HepG2 (cell line): ENCODE results near the gene C6orf58. TPM values are rescaled to one million over a fixed set of nuclear protein-coding genes. Genes with fewer than 3 reads are reported as not detected.

Source experiments
- DR1 ChIP-seq: sonication (generic); formaldehyde crosslinking; IDR thresholded peaks from 2 replicates; pipeline ENCODE4 v1.8.0; 2021; ENCODE audit warnings: mild to moderate bottlenecking, missing genetic modification reagents, inconsistent platforms
- MTA1 ChIP-seq: sonication (generic); formaldehyde crosslinking; IDR thresholded peaks from 2 replicates; pipeline ENCODE4 v1.4.0; 2020; ENCODE audit warnings: missing genetic modification reagents, mild to moderate bottlenecking, borderline replicate concordance
- STAG1 ChIP-seq: sonication (generic); formaldehyde crosslinking; IDR thresholded peaks from 2 replicates; pipeline ENCODE4 v1.4.0; 2020; ENCODE audit warnings: missing genetic modification reagents
- TAF15 ChIP-seq: fragments of 200-400 bp; formaldehyde crosslinking; IDR thresholded peaks from one replicate; pipeline ENCODE4 v1.6.1; 2018; ENCODE audit warnings: mild to moderate bottlenecking, low read depth, low read length; ENCODE audit not compliant: poor library complexity, severe bottlenecking
- THAP7 ChIP-seq: sonication (generic); formaldehyde crosslinking; IDR thresholded peaks from 2 replicates; pipeline ENCODE4 v1.8.1; 2023; ENCODE audit warnings: mild to moderate bottlenecking, missing genetic modification reagents
- U2AF1 ChIP-seq: fragments of 200-400 bp; formaldehyde crosslinking; optimal IDR thresholded peaks from 2 replicates; pipeline ENCODE3; 2017; ENCODE audit warnings: mild to moderate bottlenecking, low read depth, low read length
- ZNF773 ChIP-seq: sonication (generic); formaldehyde crosslinking; IDR thresholded peaks from 2 replicates; pipeline ENCODE4 v1.4.0; 2020; ENCODE audit warnings: missing genetic modification reagents, borderline replicate concordance
- polyA plus RNA-seq, 8 experiments: library from polyadenylated mRNA; depleted of rRNA in 3 of 8; stranded (reverse) in 7 of 8; unstranded in 1 of 8; fragments of >200 nt; fragmentation: Illumina TruSeq in 4 of 8; extraction: Trizol in 4 of 8; gene quantifications; 2 replicates each; pipeline versions ENCODE4 v1.2.1 to v1.2.3, GENCODE V29; 2011 to 2016; ENCODE audit warnings: low read depth in 4 of 8, missing spikeins in 1 of 8, mixed read lengths in 1 of 8; ENCODE audit not compliant: insufficient read depth in 1 of 8
- total RNA-seq, 5 experiments: library from RNA; depleted of rRNA; stranded (reverse); fragments of >200 nt; fragmentation: Illumina TruSeq; extraction: Trizol; gene quantifications; 2 replicates each; pipeline ENCODE4 v1.2.3, GENCODE V29; 2016; ENCODE audit warnings: low read depth in 1 of 5
- TF ChIP-seq, protein P1 (sequence below): IDR thresholded peaks from 2 replicates; pipeline ENCODE4 v1.4.0; 2020; ENCODE audit warnings: mild to moderate bottlenecking, missing genetic modification reagents
- TF ChIP-seq, protein P2 (sequence below): sonication (generic); formaldehyde crosslinking; IDR thresholded peaks from 2 replicates; pipeline ENCODE4 v1.5.0; 2020; ENCODE audit warnings: missing genetic modification reagents, mild to moderate bottlenecking, borderline replicate concordance

C6orf58 gene
- total and polyA plus RNA-seq, 2 of the 13 experiments (the other 11 are each of a cell fraction or from before 2014, with no cell fraction given) = not detected

DNA sequence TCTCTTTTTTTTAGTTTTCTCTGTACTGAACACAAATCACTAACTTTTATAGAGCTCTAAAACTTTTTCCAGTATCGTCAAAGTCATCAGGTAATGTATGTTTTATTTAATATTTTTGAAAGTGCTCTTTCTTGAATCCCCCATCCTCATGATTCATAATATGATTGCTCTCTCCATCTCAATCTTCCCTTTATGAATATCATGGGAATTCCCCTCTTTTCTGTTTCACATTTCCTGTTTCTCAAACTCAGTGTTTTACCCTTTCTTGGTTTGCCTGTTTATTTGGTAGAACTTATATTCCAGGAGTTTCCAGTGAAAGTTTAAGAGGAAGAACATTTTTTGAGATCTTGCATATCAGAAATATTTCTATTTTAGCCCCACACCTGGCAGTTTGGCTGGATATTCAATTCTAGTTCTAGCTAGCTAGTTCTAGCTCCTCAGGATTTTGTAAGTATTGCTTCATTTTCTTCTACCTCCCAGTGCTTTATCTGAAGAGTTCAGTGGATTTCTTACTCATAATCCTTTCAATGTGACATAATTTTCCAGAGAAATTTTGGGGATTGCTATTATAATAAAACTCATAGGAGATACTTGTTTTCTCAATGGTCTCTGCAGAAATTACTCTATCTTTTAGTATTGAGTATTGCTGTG, 6.1 kb upstream of the C6orf58 start (continued):
- TF ChIP-seq, protein P1, sequence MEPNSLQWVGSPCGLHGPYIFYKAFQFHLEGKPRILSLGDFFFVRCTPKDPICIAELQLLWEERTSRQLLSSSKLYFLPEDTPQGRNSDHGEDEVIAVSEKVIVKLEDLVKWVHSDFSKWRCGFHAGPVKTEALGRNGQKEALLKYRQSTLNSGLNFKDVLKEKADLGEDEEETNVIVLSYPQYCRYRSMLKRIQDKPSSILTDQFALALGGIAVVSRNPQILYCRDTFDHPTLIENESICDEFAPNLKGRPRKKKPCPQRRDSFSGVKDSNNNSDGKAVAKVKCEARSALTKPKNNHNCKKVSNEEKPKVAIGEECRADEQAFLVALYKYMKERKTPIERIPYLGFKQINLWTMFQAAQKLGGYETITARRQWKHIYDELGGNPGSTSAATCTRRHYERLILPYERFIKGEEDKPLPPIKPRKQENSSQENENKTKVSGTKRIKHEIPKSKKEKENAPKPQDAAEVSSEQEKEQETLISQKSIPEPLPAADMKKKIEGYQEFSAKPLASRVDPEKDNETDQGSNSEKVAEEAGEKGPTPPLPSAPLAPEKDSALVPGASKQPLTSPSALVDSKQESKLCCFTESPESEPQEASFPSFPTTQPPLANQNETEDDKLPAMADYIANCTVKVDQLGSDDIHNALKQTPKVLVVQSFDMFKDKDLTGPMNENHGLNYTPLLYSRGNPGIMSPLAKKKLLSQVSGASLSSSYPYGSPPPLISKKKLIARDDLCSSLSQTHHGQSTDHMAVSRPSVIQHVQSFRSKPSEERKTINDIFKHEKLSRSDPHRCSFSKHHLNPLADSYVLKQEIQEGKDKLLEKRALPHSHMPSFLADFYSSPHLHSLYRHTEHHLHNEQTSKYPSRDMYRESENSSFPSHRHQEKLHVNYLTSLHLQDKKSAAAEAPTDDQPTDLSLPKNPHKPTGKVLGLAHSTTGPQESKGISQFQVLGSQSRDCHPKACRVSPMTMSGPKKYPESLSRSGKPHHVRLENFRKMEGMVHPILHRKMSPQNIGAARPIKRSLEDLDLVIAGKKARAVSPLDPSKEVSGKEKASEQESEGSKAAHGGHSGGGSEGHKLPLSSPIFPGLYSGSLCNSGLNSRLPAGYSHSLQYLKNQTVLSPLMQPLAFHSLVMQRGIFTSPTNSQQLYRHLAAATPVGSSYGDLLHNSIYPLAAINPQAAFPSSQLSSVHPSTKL (CRISPR knock-in tag) = no peak
- no peak for TF ChIP-seq U2AF1
- TF ChIP-seq STAG1 (CRISPR knock-in tag) = no peak
- TF ChIP-seq THAP7 = no peak
- TF ChIP-seq ZNF773 (CRISPR knock-in tag) = no peak
- TF ChIP-seq DR1 (CRISPR knock-in tag) = no peak
- TF ChIP-seq, protein P2, sequence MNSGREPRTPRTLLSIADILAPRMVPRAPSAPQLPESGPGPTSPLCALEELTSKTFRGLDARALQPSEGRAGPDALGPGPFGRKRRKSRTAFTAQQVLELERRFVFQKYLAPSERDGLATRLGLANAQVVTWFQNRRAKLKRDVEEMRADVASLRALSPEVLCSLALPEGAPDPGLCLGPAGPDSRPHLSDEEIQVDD (CRISPR knock-in tag) = no peak
- no peak for TF ChIP-seq MTA1 (CRISPR knock-in tag)
- TF ChIP-seq TAF15 = no peak
